HCT116 (cell line): Measurements from ENCODE around the gene KRT36. TPM values are rescaled to one million over a fixed set of nuclear protein-coding genes. Genes with fewer than 3 reads are reported as not detected.

Source experiments
- ATAC-seq: fragments of 200-7000 bp; cut with Tn5 transposase; 2 replicates; pipeline ENCODE4 v1.9.1; 2020; ENCODE audit warnings: mild to moderate bottlenecking, moderate library complexity
- BruUV-seq: library from RNA; stranded (reverse); fragments of 400-500 nt; replicated peaks from 2 replicates; lab custom pipeline; 2021; lab: Mats Ljungman, UMichigan
- CTCF ChIA-PET: fragments of 300-600 bp; sonication (Branson Sonifier 250); formaldehyde crosslinking; loops from one replicate; lab custom pipeline; 2021; ENCODE audit warnings: antibody characterized with exemption; lab: Charles Lee
- POLR2A ChIA-PET: fragments of 300-600, 350-600 bp; sonication (Branson Sonifier 250); formaldehyde crosslinking; loops from one replicate; lab custom pipeline; 2021; ENCODE audit warnings: antibody characterized with exemption; lab: Charles Lee
- RAD21 ChIA-PET, 2 experiments: fragments of 300-600 bp; sonication (Branson Sonifier 250); formaldehyde crosslinking; loops; one replicate each; lab custom pipeline; 2023; ENCODE audit warnings: low total read pairs in 2 of 2; ENCODE audit not compliant: uncharacterized antibody in 2 of 2, unreplicated experiment in 2 of 2, low non-redundant PET in 1 of 2; lab: Charles Lee
- DNase-seq: peaks from one replicate; pipeline ENCODE4 v3.0.0-alpha.2; 2010; ENCODE audit warnings: low read depth, low spot score
- H2AFZ ChIP-seq: fragments of 200-600 bp; shearing (Covaris generic), sonication (generic); 2 replicates; pipeline ENCODE4 v1.6.1; 2017; ENCODE audit warnings: low read depth, mixed run types, mixed read lengths, antibody characterized with exemption, low read length; ENCODE audit not compliant: poor library complexity, severe bottlenecking
- H3K27ac ChIP-seq: 2 replicates; pipeline ENCODE4 v1.5.1; 2012; ENCODE audit warnings: low read depth, low read length
- H3K27me3 ChIP-seq: fragments of 200-600 bp; sonication (generic); 2 replicates; pipeline ENCODE4 v1.6.1; 2016; ENCODE audit warnings: mixed run types, low read length, mixed read lengths; ENCODE audit not compliant: insufficient read depth
- H3K36me3 ChIP-seq, 2 experiments: fragments of 200-500 bp in 1 of 2; fragments of 200-600 bp in 1 of 2; sonication (Bioruptor generic) in 1 of 2; sonication (generic) in 1 of 2; 2 replicates each; pipeline versions ENCODE4 v1.5.1 to v1.6.1; 2014 to 2016; ENCODE audit warnings: low read length in 2 of 2, inconsistent platforms in 1 of 2, mixed read lengths in 1 of 2, mixed run types in 1 of 2; ENCODE audit not compliant: insufficient read depth in 2 of 2, control insufficient read depth in 1 of 2
- H3K4me1 ChIP-seq, 2 experiments: fragments of 200-600 bp in 1 of 2; sonication (generic) in 1 of 2; 2 replicates each; pipeline versions ENCODE4 v1.5.1 to v1.6.1; 2012 to 2017; ENCODE audit warnings: low read length in 2 of 2, inconsistent platforms in 1 of 2, mild to moderate bottlenecking in 1 of 2, mixed read lengths in 1 of 2, mixed run types in 1 of 2, moderate library complexity in 1 of 2; ENCODE audit not compliant: insufficient read depth in 2 of 2, control insufficient read depth in 1 of 2
- H3K4me2 ChIP-seq: fragments of 200-600 bp; sonication (generic); 2 replicates; pipeline ENCODE4 v1.6.1; 2017; ENCODE audit warnings: mixed run types, low read length, mixed read lengths
- H3K4me3 ChIP-seq, 2 experiments: fragments of 200-600 bp in 1 of 2; sonication (generic) in 1 of 2; replicated peaks in 1 of 2; 2 replicates each; pipeline ENCODE4 v1.5.1; 2011 to 2016; ENCODE audit warnings: low read length in 2 of 2, control low read depth in 1 of 2, low read depth in 1 of 2, mild to moderate bottlenecking in 1 of 2, mixed read lengths in 1 of 2, mixed run types in 1 of 2
- H3K79me2 ChIP-seq: fragments of 200-600 bp; sonication (generic); 2 replicates; pipeline ENCODE4 v1.6.1; 2017; ENCODE audit warnings: mild to moderate bottlenecking, mixed run types, low read length, moderate library complexity, mixed read lengths; ENCODE audit not compliant: insufficient read depth
- H3K9ac ChIP-seq: fragments of 200-600 bp; sonication (generic); 2 replicates; pipeline ENCODE4 v1.6.1; 2016; ENCODE audit warnings: low read length, mixed read lengths
- H3K9me2 ChIP-seq: fragments of 200-600 bp; sonication (generic), shearing (Covaris generic); 2 replicates; pipeline ENCODE4 v1.6.1; 2017; ENCODE audit warnings: mixed run types, mild to moderate bottlenecking, moderate library complexity; ENCODE audit not compliant: insufficient read depth
- H3K9me3 ChIP-seq, 2 experiments: fragments of 200-500 bp in 1 of 2; fragments of 200-600 bp in 1 of 2; sonication (Bioruptor generic) in 1 of 2; sonication (generic) in 1 of 2; 2 replicates each; pipeline ENCODE4 v1.6.1; 2014 to 2017; ENCODE audit warnings: low read length in 2 of 2, mixed read lengths in 2 of 2, inconsistent platforms in 1 of 2, low read depth in 1 of 2, mild to moderate bottlenecking in 1 of 2, mixed run types in 1 of 2, moderate library complexity in 1 of 2; ENCODE audit not compliant: control insufficient read depth in 1 of 2, insufficient read depth in 1 of 2
- H4K20me1 ChIP-seq: fragments of 200-600 bp; sonication (generic), shearing (Covaris generic); 2 replicates; pipeline ENCODE4 v1.6.1; 2017; ENCODE audit warnings: mixed run types, mild to moderate bottlenecking, moderate library complexity; ENCODE audit not compliant: insufficient read depth
- CBX3 ChIP-seq: IDR thresholded peaks from 2 replicates; pipeline ENCODE4 v1.6.1; 2012; ENCODE audit warnings: low read depth
- CEBPB ChIP-seq: IDR thresholded peaks from 2 replicates; pipeline ENCODE4 v1.6.1; 2012; ENCODE audit warnings: low read depth
- ELF1 ChIP-seq: IDR thresholded peaks from 2 replicates; pipeline ENCODE4 v1.6.1; 2012; ENCODE audit warnings: low read depth, borderline replicate concordance
- FOSL1 ChIP-seq: IDR thresholded peaks from 2 replicates; pipeline ENCODE4 v1.6.1; 2012; ENCODE audit warnings: low read depth
- JUND ChIP-seq: IDR thresholded peaks from 2 replicates; pipeline ENCODE4 v1.6.1; 2012
- POLR2A ChIP-seq: IDR thresholded peaks from 2 replicates; pipeline ENCODE4 v1.7.0; 2011; ENCODE audit warnings: borderline replicate concordance; ENCODE audit not compliant: insufficient read depth, insufficient read length; ENCODE audit errors: extremely low read depth
- POLR2AphosphoS5 ChIP-seq: IDR thresholded peaks from 2 replicates; pipeline ENCODE4 v1.6.1; 2011; ENCODE audit warnings: mild to moderate bottlenecking, low read depth, low read length, moderate library complexity
- TCF7L2 ChIP-seq: IDR thresholded peaks from 2 replicates; pipeline ENCODE4 v1.7.0; 2011; ENCODE audit warnings: borderline replicate concordance, inconsistent platforms; ENCODE audit not compliant: insufficient read depth, insufficient read length; ENCODE audit errors: extremely low read depth
- ZFX ChIP-seq: fragments of 450-650 bp; IDR thresholded peaks from 2 replicates; pipeline ENCODE4 v1.6.1; 2017
- ZNF274 ChIP-seq: fragments of 200-500 bp; sonication (Bioruptor generic); IDR thresholded peaks from 2 replicates; pipeline ENCODE4 v1.6.1; 2014; ENCODE audit warnings: mild to moderate bottlenecking, low read depth, low read length, inconsistent platforms
- intact Hi-C: fragments of 100-400 bp; cut with micrococcal nuclease; formaldehyde crosslinking; loops from 2 replicates; pipeline ENCODE4 v1.10.0; 2022
- total RNA-seq: library from RNA; stranded (reverse); gene quantifications from one replicate; pipeline ENCODE4 v1.2.1, GENCODE V29; 2021; ENCODE audit not compliant: unreplicated experiment
- TF ChIP-seq, protein P1 (sequence below), 3 experiments: fragments of 200-600 bp in 1 of 3; sonication (generic) in 1 of 3; IDR thresholded peaks in 2 of 3; conservative IDR thresholded peaks in 1 of 3; 2 replicates each; pipeline ENCODE4 v1.5.1; 2012 to 2017; ENCODE audit warnings: low read depth in 2 of 3, low read length in 2 of 3, antibody characterized with exemption in 1 of 3, borderline replicate concordance in 1 of 3, control low read depth in 1 of 3, mild to moderate bottlenecking in 1 of 3, mixed read lengths in 1 of 3, mixed run types in 1 of 3, moderate library complexity in 1 of 3; ENCODE audit not compliant: insufficient read depth in 1 of 3
- TF ChIP-seq, protein P2 (sequence below): IDR thresholded peaks from 2 replicates; pipeline ENCODE4 v1.6.1; 2012
- TF ChIP-seq, protein P3 (sequence below): IDR thresholded peaks from 2 replicates; pipeline ENCODE4 v1.6.1; 2011; ENCODE audit warnings: mild to moderate bottlenecking, low read length, moderate library complexity; ENCODE audit not compliant: insufficient replicate concordance; ENCODE audit errors: extremely low read depth

KRT36 gene
- total RNA-seq, 1 experiment from 2014 or later = not detected

DNA sequence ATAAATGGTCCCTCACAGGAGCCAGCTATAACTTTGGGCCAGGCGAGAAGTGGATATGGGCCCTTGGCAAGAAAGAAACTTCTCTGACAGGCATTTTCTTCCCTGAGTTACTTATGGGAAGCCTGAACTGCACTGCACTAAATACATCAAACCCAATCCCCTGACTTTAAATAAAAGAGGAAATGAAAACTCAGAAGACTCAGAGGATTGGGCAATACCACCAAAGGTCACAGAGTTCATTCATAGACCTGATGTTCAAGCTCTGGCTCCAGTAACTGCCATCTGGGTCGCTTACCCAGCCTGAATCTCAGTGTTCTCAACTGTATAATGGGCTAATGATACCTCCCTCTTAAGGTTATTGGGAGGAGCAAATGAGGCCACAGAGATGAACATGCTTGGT is 9.6 kb downstream of the KRT36 start:
- Histone ChIP-seq H3K4me3 (no peak overlapping the region), H3K36me3 (no peaks in the 10 kb centered on the region), H3K79me2 (no peaks in the 10 kb centered on the region), H3K27me3 (no peaks in the 10 kb centered on the region), H3K9ac (no peak overlapping the region), H4K20me1 (no peaks in the 10 kb centered on the region), H3K9me3 (no peaks in the 10 kb centered on the region), H3K9me2 (no peaks in the 10 kb centered on the region), H3K4me2 (no peak overlapping the region), H3K27ac (no peak overlapping the region), H3K4me1 (no peaks in the 10 kb centered on the region; a peak in 1 of 4 replicates), H2AFZ (no peak overlapping the region)
- no TSS peak for BruUV-seq
- RAD21 ChIA-PET = no interaction called here
- TF ChIP-seq CEBPB (no peak), POLR2AphosphoS5 (no peak), ELF1 (no peak), ZFX (no peak), TCF7L2 (no peak)
- TF ChIP-seq, protein P1, sequence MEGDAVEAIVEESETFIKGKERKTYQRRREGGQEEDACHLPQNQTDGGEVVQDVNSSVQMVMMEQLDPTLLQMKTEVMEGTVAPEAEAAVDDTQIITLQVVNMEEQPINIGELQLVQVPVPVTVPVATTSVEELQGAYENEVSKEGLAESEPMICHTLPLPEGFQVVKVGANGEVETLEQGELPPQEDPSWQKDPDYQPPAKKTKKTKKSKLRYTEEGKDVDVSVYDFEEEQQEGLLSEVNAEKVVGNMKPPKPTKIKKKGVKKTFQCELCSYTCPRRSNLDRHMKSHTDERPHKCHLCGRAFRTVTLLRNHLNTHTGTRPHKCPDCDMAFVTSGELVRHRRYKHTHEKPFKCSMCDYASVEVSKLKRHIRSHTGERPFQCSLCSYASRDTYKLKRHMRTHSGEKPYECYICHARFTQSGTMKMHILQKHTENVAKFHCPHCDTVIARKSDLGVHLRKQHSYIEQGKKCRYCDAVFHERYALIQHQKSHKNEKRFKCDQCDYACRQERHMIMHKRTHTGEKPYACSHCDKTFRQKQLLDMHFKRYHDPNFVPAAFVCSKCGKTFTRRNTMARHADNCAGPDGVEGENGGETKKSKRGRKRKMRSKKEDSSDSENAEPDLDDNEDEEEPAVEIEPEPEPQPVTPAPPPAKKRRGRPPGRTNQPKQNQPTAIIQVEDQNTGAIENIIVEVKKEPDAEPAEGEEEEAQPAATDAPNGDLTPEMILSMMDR (IDR thresholded peaks at IDR 0.05 in 2 of 3, conservative IDR thresholded peaks at IDR 0.05 in 1 of 3; ENCODE audit: borderline replicate concordance in 1 of 3, insufficient read depth in 1 of 3, low read depth in 2 of 3, low read length in 2 of 3) = no peak
- TF ChIP-seq, protein P2, sequence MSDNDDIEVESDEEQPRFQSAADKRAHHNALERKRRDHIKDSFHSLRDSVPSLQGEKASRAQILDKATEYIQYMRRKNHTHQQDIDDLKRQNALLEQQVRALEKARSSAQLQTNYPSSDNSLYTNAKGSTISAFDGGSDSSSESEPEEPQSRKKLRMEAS = no peak
- ATAC-seq = no peak
- no peak for DNase-seq
- intact Hi-C loops = no loop called here
- CTCF ChIA-PET = interaction anchor here (1.1 kb wide), 1 partner anchor 15 kb away, joined by 3 read pairs; no protein-coding TSS in a partner anchor
- POLR2A ChIA-PET = no interaction called here

DNA sequence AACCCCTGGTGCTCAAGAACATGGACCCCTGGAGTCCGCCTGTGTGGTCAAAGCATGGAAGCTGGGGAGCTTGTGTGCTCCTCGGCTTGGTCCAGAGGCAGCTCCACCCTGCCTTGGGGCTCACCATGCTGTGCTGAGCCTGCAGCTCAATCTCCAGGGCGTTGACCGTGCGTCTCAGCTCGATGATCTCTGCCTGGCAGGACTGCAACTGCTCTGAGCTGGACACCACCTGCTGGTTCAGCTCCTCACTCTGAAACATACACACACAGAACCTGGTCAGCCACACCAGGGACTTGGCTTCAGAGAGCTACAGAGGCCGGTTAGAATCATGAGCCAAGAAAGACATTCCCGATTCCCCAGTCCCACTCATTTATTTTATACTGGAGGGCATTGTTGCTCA is 11.5 kb downstream of the KRT36 start:
- H3K9me3 ChIP-seq = no peaks in the 10 kb centered on the region
- H3K4me3 ChIP-seq = no peak overlapping the region
- H3K4me2 ChIP-seq = no peak overlapping the region
- H3K9me2 ChIP-seq = no peaks in the 10 kb centered on the region
- no peaks in the 10 kb centered on the region for H3K27me3 ChIP-seq
- H4K20me1 ChIP-seq = no peaks in the 10 kb centered on the region
- no TSS peak for BruUV-seq
- ATAC-seq = no peak
- H2AFZ ChIP-seq = no peak overlapping the region
- DNase-seq = no peak
- ChIA-PET RAD21 (no interaction called here), POLR2A (no interaction called here)
- H3K4me1 ChIP-seq = no peaks in the 10 kb centered on the region
- intact Hi-C loops = no loop called here
- TF ChIP-seq POLR2A (no peak), POLR2AphosphoS5 (no peak), ZNF274 (no peak), CEBPB (no peak), JUND (no peak), FOSL1 (no peak), ZFX (no peak), CBX3 (no peak)
- TF ChIP-seq, protein P2 = no peak
- TF ChIP-seq, protein P3, sequence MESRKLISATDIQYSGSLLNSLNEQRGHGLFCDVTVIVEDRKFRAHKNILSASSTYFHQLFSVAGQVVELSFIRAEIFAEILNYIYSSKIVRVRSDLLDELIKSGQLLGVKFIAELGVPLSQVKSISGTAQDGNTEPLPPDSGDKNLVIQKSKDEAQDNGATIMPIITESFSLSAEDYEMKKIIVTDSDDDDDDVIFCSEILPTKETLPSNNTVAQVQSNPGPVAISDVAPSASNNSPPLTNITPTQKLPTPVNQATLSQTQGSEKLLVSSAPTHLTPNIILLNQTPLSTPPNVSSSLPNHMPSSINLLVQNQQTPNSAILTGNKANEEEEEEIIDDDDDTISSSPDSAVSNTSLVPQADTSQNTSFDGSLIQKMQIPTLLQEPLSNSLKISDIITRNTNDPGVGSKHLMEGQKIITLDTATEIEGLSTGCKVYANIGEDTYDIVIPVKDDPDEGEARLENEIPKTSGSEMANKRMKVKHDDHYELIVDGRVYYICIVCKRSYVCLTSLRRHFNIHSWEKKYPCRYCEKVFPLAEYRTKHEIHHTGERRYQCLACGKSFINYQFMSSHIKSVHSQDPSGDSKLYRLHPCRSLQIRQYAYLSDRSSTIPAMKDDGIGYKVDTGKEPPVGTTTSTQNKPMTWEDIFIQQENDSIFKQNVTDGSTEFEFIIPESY = no peak
- TF ChIP-seq, all 23 proteins: peak for 0
- Histone ChIP-seq H3K27ac (no peak overlapping the region), H3K36me3 (no peaks in the 10 kb centered on the region), H3K79me2 (no peaks in the 10 kb centered on the region), H3K9ac (no peak overlapping the region)
- CTCF ChIA-PET = no interaction called here
